Astrocyte (in vitro differentiated cells and primary cell): Measurements from ENCODE around the gene PNPLA6.

Experiments
- CTCF ChIP-seq: IDR thresholded peaks from 2 replicates; pipeline ENCODE4 v1.5.1; 2011; ENCODE audit warnings: low read depth, mild to moderate bottlenecking, inconsistent platforms, low read length, moderate library complexity; ENCODE audit not compliant: insufficient read depth
- EZH2 ChIP-seq: IDR thresholded peaks from 2 replicates; pipeline ENCODE4 v1.6.1; 2012; ENCODE audit warnings: mild to moderate bottlenecking, low read length, inconsistent platforms; ENCODE audit not compliant: insufficient read depth

- TF ChIP-seq CTCF (no peak), EZH2 (no peak)
These were observed 7.4 kb upstream of the PNPLA6 start for GRCh38 chr19:7528192-7528519.
